Measurements from ENCODE around the gene CUL3. TPM values are rescaled to one million over a fixed set of nuclear protein-coding genes. Genes with fewer than 3 reads are reported as not detected.
"Not testable (repeated sequence)": the region's sequence is repeated elsewhere in the genome, so short reads cannot be mapped to it uniquely, and the experiment has no call there.

The CUL3 gene
- total and polyA plus RNA-seq, 10 of the 15 experiments (the other 5 are each of a cell fraction or from before 2014, with no cell fraction given) = 22.0 to 95.4 (median 53.4) TPM

GRCh38 chr2:224487940-224488339 is 97.2 kb downstream of the CUL3 start:
- H3K4me2 ChIP-seq (ENCODE audit: control insufficient read depth, insufficient read depth); H3K9me3 ChIP-seq (replicated peaks; ENCODE audit: control insufficient read depth, insufficient read depth, low read length); H3K9ac ChIP-seq (ENCODE audit: control insufficient read depth, insufficient read depth, low read length); H3K36me3 ChIP-seq (ENCODE audit: control insufficient read depth in 2 of 2, insufficient read depth in 2 of 2, low read length in 1 of 2); FAIRE-seq; H3K79me2 ChIP-seq (ENCODE audit: control insufficient read depth, insufficient read depth, low read length); H3K4me1 ChIP-seq (ENCODE audit: control insufficient read depth, insufficient read depth, low read length); in situ Hi-C loops (cut with MboI); H2AFZ ChIP-seq (ENCODE audit: control insufficient read depth, low read depth, low read length); ATAC-seq; H3K4me3 ChIP-seq; H3K27me3 ChIP-seq (replicated peaks in 1 of 2; ENCODE audit: control insufficient read depth in 2 of 2, insufficient read depth in 2 of 2, low read length in 1 of 2); H3K27ac ChIP-seq (ENCODE audit: control insufficient read depth, insufficient read depth); H4K20me1 ChIP-seq (ENCODE audit: control insufficient read depth, insufficient read depth); POLR2A ChIA-PET; intact Hi-C loops (cut with micrococcal nuclease; ENCODE audit: unreplicated experiment); BruUV-seq (replicated peaks); RAD21 ChIA-PET (ENCODE audit: unreplicated experiment); DNase-seq (ENCODE audit: low read depth, low spot score): not testable (repeated sequence)
- ChIA-PET SMC1A (ENCODE audit: uncharacterized antibody, unreplicated experiment) (interaction anchor here (0.7 to 2.4 kb wide), 3 partner anchors 22 to 92 kb away, joined by 3 to 7 read pairs (median 3); no protein-coding TSS in a partner anchor), CTCF (interaction anchor here (0.7 kb wide), 1 partner anchor 123 kb away, joined by 4 read pairs; no protein-coding TSS in a partner anchor)
- 86% methylated on average over 4 of the region's 4 CpGs for WGBS (ENCODE audit: insufficient coverage, insufficient replicate concordance, low lambda C conversion rate, missing lambda C conversion rate)

DNA sequence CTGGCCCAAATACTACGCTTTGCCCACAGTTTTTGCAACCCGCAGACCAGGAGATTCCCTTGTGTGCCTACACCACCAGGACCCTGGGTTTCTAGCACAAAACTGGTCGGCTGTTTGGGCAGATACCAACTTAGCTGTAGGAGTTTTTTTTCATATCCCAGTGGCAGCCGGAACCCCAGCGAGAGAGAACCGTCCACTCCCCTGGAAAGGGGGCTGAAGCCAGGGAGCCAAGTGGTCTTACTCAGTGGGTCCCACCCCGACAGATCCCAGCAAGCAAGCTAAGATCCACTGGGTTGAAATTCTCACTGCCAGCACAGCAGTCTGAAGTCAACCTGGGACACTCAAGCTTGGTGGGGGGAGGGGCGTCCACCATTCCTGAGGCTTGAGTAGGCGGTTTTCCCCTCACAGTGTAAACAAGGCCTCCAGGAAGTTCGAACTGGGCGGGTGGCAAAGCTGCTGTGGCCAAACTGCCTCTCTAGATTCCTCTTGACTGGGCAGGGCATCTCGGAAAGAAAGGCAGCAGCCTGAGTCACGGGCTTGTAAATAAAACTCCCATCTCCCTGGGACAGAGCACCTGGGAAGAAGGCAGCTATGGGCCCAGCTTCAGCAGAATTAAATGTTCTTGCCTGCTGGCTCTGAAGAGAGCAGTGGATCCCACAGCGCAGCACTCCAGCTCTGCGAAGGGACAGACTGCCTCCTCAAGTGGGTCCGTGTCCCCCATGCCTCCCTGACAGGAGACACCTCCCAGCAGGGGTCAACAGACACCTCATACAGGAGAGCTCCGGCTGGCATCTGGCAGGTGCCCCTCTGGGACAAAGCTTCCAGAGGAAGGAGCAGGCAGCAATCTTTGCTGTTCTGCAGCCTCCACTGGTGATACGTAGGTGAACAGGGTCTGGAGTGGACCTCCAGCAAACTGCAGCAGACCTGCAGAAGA is 99.8 kb downstream of the CUL3 start:
- H3K4me2 ChIP-seq (ENCODE audit: control insufficient read depth, insufficient read depth); intact Hi-C loops (cut with micrococcal nuclease; ENCODE audit: unreplicated experiment); SMC1A ChIA-PET (ENCODE audit: uncharacterized antibody, unreplicated experiment); POLR2A ChIA-PET; RAD21 ChIA-PET (ENCODE audit: unreplicated experiment); H3K4me3 ChIP-seq; H2AFZ ChIP-seq (ENCODE audit: control insufficient read depth, low read depth, low read length); H3K9me3 ChIP-seq (replicated peaks; ENCODE audit: control insufficient read depth, insufficient read depth, low read length); H3K79me2 ChIP-seq (ENCODE audit: control insufficient read depth, insufficient read depth, low read length); H3K27me3 ChIP-seq (replicated peaks in 1 of 2; ENCODE audit: control insufficient read depth in 2 of 2, insufficient read depth in 2 of 2, low read length in 1 of 2); H3K4me1 ChIP-seq (ENCODE audit: control insufficient read depth, insufficient read depth, low read length); BruUV-seq (replicated peaks); ATAC-seq; DNase-seq (ENCODE audit: low read depth, low spot score); H3K9ac ChIP-seq (ENCODE audit: control insufficient read depth, insufficient read depth, low read length); FAIRE-seq; H4K20me1 ChIP-seq (ENCODE audit: control insufficient read depth, insufficient read depth); H3K27ac ChIP-seq (ENCODE audit: control insufficient read depth, insufficient read depth); in situ Hi-C loops (cut with MboI); H3K36me3 ChIP-seq (ENCODE audit: control insufficient read depth in 2 of 2, insufficient read depth in 2 of 2, low read length in 1 of 2): not testable (repeated sequence)
- CTCF ChIA-PET = interaction anchor here (0.6 to 1.3 kb wide), 2 partner anchors 19 to 94 kb away, joined by 3 read pairs; no protein-coding TSS in a partner anchor
- WGBS (ENCODE audit: insufficient coverage, insufficient replicate concordance, low lambda C conversion rate, missing lambda C conversion rate) = 88% methylated on average over 17 of the region's 18 CpGs

Data from GM12878 (cell line).